PC-3 (cell line): ENCODE results near the gene RIC8B.

Source experiments
- EZH2 ChIP-seq: fragments of 300-600 bp; sonication (generic); IDR thresholded peaks from one replicate; pipeline ENCODE4 v1.6.1; 2017; ENCODE audit warnings: antibody characterized with exemption, mild to moderate bottlenecking, low read length; ENCODE audit not compliant: unreplicated experiment
- EZH2phosphoT487 ChIP-seq: fragments of 300-600 bp; sonication (generic); IDR thresholded peaks from 2 replicates; pipeline ENCODE4 v1.6.1; 2018; ENCODE audit warnings: mild to moderate bottlenecking, antibody characterized with exemption, low read length, borderline replicate concordance
- TF ChIP-seq, protein P1 (sequence below): fragments of 300-600 bp; sonication (generic); conservative IDR thresholded peaks from 2 replicates; pipeline ENCODE4 v1.5.1; 2017; ENCODE audit warnings: antibody characterized with exemption, low read depth, mild to moderate bottlenecking, low read length

DNA sequence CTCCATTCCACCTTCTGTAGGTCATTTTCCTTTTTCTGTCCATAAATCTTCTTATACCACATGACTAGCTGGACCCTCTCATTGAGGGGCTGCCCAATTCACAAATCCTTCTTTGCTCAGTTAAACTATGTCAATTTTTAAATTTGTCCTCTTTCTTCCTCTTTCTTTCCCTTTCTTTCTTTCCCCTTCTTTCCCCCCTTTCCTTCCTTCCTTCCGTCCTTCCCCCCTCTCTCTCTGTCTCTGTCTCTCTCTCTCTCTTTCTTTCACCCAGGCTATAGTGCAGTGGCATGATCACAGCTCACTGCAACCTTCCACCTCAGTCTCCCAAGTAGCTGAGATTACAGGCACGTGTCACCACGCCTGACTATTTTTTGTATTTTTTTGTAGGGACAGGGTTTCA lies 134.1 kb downstream of the RIC8B start:
- TF ChIP-seq EZH2 (no peak), EZH2phosphoT487 (no peak)
- TF ChIP-seq, protein P1, sequence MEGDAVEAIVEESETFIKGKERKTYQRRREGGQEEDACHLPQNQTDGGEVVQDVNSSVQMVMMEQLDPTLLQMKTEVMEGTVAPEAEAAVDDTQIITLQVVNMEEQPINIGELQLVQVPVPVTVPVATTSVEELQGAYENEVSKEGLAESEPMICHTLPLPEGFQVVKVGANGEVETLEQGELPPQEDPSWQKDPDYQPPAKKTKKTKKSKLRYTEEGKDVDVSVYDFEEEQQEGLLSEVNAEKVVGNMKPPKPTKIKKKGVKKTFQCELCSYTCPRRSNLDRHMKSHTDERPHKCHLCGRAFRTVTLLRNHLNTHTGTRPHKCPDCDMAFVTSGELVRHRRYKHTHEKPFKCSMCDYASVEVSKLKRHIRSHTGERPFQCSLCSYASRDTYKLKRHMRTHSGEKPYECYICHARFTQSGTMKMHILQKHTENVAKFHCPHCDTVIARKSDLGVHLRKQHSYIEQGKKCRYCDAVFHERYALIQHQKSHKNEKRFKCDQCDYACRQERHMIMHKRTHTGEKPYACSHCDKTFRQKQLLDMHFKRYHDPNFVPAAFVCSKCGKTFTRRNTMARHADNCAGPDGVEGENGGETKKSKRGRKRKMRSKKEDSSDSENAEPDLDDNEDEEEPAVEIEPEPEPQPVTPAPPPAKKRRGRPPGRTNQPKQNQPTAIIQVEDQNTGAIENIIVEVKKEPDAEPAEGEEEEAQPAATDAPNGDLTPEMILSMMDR, result no peak
